A204.1 (cell line): Measurements from ENCODE around the gene EFCAB10.
"Not testable (repeated sequence)": the region's sequence is repeated elsewhere in the genome, so short reads cannot be mapped to it uniquely, and the experiment has no call there.

Experiments used
- FAIRE-seq: peaks from 2 replicates; lab custom pipeline; 2012; peaks lifted over from hg19 to GRCh38; lab: Jason Lieb, UNC

Gene EFCAB10, protein sequence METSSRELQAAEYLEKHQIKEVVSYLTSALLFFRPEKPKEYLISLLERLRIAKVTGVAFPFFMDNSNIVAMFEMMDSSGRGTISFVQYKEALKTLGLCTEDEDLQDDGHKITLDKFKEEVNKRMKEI

DNA sequence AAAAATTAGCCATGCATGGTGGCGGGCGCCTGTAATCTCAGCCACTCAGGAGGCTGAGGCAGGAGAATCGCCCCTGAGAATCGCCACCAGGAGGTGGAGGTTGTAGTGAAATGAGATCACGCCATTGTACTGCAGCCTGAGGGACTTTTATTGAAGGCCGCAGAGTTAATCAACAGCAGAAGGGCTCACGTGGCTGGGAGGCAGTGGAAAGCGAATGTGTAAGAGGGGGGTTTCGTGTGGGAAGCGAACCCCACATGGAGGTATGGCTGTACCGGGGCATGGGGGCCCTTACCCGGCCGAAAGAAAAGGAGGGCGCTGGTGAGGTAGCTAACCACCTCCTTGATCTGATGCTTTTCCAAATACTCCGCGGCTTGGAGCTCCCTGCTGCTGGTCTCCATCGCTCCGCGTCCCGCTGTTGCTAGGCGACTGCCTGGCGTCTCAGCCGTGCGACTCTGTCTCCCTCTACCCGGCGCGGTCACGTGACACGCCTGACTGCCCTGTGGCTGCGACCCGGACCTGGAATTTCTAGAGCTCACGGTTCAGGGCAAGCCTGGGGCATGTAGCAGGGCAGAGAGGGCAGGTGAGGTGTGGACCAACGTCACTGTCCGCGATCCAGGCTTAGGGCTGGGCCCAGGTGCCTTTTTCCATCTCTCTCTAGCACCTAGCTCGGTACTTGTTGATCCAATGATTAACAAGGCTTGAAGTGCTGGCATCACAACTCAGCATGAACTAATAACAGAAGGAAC is at the start of gene EFCAB10:
Gene EFCAB10, minus strand, starts transcription at position 428 of the 746 bp plus-strand sequence. Its CDS starts 30 bp downstream, at position 398.
- FAIRE-seq, result no peak

DNA sequence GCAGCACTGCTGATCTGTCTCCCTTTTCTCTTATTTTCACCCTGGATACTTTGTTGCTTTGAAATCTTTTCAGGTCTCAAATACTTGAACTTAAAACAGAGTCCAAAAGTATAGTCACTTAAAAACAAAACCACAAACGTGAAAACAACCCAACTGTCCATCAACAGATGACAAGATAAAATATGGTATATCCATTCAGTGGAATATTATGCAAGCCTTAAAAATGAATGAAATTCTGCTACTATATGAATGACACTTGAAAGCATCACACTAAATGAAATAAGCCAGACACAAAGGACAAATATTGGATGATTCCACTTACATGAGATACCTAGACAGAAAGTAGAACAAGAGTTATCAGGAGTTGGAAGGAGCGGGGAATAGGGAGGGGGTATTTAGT is 44.7 kb upstream of the EFCAB10 start:
- FAIRE-seq, result no peak

DNA sequence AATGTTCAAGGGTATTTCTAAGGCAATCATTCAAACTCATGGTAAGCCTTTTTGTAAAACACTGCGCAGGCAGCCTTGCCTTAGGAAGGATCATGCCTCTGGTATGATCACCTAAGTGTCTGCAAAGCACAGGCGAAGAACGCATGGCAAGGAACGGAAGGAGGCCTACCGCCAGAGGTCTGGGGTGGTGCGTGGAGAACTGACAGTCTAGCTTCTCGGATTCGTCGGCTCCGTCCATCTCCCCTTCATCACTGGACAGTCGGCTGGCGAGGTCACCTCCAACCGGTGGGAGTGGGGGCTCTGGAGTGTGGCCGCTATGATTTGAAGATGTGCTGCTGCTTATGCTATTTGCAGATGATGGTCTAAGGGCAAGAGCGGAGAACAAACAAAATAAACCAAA is 42.6 kb upstream of the EFCAB10 start:
- FAIRE-seq, result no peak

DNA sequence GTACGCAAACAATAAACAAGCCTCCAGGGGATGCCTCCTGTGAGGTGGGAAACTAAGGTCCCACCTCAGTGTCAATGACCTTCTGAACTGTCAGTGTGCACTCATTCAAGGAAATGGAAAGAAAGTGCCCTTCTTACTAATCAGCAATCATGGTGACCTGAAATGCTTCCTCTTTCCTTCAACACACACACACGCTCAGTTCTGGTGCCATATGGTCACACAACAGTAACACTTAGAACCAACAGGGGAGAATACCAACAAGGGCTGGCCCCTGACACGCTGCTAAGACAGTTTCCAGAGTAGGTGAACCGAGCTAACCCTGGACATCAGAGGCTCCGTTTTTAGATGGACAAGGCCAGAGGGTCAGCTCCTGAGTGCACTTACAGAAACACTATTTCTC is 42.1 kb upstream of the EFCAB10 start:
- FAIRE-seq, result no peak

DNA sequence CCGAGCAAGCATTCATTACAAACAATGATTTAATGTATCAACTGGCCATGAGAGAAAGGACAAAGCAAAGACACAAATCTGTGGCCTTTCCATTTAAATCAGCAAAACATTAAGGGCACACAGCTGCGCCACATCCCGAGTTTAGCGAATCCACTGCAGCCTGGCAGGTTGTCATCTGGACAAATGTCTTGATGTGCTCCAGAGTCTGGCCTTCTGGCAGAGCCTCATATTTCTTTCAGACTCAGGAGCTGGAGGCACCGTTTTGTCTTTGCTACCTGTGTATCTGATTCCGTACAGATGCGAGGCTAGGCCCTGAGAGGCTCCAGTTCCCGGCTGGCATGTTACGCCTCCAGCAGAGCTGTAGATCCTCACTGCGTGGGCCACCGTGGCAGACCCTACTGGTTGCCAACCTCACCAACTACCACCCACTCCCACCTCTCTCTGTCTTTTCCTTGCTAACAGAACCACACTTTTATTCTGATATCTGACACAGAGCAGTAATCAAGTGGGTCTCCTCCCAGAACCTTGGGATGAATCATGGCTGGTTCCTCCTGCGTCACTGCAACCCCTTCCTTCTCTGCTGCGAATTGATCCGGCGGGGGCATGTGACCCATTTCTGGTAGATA is 40.9 kb upstream of the EFCAB10 start:
- FAIRE-seq, result no peak

DNA sequence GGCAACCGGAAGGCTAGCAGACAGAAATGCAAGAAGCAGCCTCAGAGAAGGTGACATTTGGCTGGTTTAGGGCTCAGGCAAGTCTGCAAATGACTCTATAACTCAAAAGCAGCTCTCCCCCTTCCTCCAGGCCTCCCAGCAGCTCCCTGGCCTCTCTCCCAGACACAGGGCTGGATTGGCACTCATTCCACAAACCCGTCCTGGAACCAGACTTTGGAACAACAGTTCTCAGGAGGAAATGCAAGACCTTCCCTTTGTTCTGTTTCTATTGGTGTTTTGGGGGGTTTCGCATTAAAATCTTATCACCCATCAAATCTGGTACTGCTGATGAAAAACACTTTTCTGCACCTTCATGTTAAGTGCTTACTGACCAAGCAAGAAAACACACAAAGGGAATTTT is 40.3 kb upstream of the EFCAB10 start:
- FAIRE-seq, result no peak

DNA sequence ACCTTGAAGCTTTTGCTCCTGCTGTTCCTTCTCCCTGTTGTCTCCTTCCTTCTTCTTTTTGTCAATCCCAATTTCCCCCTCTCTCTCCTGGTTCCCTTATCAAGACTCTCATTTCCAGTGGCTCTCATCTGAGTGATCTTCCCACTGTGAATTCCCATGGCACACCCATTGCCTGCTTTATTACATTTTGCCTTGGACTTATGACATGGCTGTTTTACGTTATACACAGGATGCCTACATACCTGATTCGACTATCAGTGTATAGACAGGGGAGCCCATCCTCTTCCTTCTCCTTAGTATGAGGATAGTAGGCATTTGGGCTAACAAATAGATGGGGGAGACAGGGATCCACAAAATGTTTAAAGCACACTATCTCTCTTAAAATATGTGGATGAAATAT is 39.9 kb upstream of the EFCAB10 start:
- no peak for FAIRE-seq

DNA sequence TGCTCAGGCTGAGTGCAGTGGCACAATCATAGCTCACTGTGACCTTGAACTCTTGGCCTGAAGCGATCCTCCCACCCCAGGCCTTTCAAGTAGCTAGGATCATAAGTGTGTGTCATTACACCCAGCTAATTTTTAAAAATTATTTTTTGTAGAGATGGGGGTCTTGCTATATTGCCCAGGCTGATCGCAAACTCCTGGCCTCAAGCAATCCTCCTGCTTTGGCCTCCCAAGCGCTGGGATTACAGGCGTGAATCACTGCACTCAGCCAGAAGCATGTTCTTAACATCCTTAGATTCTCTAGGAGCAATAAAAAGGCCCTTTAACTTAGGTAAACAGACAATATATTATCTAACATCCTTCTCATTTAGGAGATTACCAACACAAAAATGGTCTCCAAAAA is 38.3 kb upstream of the EFCAB10 start:
- FAIRE-seq, result no peak

DNA sequence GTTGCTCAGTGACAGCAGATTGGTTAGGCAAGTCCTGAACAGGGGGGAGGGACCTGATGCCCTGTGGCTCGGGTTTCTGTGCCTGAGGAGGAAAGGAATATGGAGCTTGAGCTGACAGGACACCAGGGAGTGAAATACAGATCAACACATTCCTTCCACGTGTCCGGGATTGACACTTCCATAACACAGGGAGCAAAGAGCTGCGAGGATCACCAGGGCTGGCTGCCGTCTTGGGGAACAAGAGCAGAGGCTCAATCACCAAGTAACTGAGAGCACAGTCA is 36.7 kb upstream of the EFCAB10 start:
- FAIRE-seq, result no peak

DNA sequence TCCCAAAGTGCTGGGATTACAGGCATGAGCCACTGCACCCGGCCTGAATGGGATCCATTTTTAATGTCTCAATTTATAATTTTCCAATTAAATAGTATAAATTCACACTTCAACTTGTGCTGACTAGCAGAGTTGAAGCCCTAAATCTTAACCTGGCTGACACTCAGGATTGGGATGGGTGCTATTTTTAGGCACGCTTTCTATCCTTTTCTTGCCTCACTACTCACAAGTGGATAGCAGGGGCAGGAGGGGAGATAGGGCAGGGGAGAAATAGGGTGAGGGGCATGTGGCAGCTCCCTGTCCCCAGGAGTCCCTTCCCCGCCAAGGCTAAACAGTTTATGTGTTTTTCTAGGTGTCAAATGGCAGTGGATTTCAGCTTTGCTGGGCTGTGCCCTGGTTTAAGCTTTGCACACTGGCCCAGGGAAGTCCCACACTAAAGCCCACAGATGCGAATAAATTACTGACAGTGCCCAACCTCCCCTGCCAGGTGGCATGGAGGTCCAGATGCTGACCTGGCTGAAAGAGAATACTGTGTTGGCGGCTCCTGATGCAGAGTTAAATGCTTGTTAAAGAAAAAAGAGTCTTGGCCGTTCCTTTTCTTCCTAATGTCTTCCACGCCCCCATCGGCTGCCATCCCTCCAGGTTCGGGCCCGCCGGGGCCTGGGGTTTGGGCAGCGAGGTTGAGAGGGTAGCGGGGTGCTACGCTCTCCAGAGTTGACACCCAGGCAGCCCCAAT is 36.2 kb upstream of the EFCAB10 start:
- FAIRE-seq, result no peak

DNA sequence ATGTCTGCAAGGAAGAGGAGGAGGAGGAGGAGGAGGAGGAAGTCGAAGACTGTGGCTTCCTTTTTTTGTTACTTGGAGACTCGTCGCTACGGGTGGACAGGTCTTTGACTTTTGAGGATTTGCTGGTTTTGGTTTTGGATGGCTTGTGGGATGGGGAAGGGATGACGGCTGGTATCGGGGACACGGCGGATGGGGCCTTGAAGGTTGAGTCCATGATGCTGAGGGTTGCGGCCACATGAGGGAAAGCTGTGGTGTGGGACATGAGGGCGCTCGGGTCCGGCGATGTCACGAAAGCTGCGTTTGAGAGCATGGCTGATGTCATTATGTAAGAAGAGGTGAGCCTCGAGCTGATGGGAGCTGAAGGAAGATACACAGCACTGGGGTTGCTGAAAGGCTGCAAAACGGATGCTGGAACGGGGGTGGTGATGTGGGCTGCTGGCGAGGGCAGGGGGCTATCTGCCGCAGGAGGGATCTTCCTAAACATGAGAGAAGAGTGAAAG is 33.1 kb upstream of the EFCAB10 start:
- FAIRE-seq, result no peak

DNA sequence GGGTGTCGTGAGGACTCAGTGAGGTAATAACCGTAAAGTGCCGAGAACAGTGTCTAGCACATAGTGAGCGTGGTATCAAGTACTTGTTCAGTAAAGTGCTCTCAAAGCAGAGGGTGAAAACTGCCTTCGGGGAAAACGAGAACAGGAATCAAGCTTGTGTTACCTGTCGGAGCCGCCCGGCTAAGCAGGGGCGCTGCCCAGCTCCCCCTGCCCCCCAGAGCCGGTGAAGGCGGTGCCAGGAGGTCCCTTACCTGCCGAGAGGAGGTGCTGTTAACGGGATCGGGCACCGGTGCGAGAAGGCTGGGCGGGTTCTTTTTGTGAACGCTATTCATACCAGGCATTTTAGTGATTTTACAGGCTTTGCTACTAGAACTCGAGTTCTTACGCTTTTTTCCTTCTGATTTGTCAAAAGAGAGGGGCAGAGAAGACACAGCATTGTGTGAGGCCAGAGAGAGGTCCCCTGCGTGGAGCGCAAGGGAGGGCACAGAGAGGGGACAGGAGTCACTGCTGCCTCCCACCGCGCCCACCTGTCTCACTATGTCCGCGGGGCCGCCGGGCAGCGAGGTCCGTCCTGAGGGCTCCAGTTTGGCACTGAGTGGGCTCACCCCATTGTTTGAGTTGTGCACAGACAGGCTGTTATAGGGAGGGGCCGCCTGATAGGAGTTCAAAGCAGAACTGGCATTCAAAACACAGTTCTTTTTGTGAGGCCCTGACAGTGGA is 32.5 kb upstream of the EFCAB10 start:
- FAIRE-seq, result no peak

DNA sequence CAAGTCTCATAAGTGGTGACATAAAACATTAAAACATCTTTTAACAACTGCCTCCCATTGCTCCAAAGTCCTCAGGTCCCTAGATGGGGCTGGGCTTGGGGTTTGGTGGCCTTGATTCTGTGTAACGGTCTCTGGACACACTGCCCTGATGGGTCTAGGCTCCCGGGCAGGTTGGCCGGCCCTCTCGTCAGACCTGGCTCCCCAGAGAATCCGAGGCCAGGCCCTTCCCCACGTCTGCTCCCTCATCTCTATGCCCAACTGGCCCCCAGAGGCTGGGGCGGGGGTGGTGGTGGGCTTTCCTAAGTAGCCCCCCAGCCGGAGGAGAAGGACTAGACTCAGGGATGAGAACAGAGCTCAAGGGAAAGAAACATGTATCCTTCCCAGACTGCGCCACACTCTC is 31.5 kb upstream of the EFCAB10 start:
- no peak for FAIRE-seq

DNA sequence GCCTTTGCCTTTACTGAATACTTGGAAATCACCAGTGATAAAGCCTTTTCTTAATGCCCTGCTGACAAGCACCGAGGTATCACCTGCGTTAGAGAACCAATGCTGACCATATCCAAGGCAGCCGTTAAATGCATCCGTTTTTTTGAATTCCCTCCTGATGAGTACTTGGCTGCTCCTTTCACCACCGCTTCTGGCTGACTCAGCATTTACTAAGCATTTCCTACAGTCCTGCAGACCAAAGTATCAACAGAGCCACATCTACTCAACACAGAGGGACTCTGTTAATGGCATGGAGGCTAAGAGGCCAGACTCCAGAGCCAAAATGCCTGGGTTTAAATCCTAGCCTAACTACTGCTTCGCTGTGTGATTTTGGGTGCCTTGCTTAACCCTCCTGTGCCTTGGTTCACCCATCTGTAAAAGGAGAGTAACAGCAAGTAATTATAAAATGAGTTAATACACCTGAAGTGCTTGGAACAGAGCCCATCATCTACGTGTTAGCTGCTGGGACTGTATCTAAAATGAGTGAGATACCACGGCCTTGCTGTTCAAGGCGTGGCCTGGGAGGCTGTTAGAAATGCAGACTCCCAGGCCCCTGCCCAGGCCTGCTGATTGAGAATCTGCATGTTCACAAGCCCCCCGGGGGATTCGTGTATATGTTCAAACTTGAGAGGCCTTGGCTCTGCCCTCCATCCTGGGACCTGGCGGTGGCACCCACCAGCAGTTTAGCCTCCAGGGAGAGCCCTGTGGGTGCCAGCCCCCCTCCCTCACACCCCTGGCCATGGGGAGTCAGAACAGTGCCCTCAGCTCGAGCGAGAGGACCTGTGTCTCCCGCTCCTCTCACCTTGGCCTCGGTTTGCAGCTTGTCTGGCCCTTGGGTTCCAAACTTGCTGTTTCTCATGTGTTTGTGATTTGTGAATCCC is 30.8 kb upstream of the EFCAB10 start:
- FAIRE-seq, result no peak

DNA sequence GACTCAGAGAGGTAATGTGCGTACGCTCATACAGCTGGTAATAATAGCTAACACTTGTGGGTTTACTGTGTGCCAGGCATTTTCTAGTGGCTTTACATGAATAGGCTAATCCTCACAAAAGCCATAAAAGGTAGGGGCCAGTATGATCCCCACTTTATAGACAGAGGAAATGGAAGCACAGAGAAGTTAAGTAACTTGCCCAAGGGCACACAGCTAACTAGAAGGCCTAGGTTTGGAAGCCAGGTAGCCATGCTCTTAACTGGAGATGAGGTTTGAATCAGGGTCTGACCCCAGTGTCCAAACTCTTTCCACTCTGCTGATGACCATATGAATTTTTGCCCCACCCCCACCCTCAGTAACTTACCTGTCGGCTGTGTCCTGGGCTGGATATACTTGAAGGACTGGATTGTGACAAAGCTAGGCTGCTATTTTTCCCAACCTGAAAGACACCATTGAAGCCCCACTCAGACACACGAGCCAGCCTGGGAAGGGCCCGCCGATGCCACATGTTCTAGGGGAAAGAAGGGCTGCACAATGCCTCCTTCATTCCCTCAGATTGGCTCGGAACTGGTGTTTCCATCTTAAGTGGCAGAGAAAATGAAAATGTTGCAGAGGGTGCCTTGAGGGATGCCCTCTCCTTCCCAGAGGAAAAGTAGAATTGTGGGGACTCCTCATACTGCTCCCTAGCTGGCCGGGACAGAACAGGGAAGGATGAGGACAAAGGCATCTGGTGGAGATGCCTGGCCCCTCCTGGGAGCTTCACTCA is 29.1 kb upstream of the EFCAB10 start:
- FAIRE-seq, result no peak

DNA sequence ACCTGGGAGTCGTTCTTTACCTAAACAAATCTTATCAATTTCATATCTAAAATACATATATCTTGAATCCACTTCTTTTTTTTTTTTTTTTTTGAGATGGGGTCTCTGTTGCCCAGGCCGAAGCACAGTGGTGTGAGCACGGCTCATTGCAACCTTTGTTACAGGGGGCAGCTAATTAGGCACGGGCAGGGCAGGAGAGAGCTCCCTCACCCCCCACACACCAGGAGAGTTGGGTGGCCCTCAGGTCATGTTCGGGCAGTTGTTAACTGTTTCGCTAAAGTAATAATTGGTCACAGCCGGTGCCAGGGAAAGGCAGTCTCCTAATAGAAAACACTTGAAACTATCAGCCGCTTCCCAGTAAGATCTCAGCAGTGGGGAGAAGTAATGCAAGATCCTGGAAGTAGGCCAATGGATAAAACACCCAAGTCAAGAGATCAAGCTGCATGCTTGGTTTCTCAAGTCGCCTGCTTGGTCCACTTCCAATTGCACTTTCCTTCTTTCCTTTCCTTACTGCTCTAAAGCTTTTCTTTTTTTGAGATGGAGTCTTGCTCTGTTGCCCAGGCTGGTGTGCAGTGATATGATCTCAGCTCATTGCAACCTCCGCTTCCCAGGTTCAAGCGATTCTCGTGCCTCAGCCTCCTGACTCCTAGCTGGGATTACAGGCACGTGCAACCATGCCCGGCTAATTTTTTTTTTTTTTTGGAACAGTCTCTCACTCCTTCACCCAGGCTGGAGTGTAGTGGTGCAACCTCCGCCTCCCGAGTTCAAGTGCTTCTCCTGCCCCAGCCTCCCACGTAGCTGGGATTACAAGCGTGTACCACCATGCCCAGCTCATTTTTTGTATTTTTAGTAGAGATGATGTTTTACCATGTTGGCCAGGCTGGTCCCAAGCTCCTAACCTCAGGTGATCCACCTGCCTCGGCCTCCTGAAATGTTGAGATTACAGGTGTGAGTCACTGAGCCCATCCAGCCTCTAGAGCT is 21.3 kb upstream of the EFCAB10 start:
- FAIRE-seq, result no peak

DNA sequence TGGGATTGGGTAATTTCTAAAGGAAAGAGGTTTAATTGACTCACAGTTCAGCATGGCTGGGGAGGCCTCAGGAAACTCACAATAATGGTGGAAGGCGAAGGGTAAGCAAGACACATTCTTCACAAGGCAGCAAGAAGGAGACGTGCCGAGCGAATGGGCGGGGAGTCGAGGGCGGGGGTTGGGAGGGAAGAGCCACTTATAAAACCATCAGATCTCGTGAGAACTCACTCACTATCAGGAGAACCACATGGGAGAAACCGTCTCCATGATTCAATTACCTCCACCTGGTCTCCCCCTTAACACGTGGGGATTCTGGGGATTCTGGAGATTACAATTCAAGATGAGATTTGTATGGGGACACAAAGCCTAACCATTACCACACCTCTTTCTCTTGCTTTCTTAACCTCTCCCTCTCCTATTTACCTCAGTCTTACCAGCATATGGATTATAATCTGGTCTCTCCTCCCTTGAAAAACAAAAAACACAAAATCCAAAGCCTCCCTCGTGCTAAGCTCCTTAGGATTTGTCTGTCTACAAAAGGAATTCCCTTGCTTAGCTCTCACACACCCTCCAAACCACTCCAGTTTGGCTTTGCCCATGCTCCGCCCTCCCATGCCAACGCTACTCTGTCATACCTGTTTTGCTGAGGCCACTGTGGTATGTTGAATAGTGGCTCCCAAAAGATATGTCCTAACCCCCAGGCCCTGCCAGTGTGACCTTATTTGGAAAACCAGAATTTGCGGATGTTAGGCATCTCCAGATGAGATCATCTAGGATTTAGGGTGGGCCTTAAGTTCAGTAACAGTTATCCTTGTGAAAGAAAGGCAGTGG is 19.6 kb upstream of the EFCAB10 start:
- no peak for FAIRE-seq

DNA sequence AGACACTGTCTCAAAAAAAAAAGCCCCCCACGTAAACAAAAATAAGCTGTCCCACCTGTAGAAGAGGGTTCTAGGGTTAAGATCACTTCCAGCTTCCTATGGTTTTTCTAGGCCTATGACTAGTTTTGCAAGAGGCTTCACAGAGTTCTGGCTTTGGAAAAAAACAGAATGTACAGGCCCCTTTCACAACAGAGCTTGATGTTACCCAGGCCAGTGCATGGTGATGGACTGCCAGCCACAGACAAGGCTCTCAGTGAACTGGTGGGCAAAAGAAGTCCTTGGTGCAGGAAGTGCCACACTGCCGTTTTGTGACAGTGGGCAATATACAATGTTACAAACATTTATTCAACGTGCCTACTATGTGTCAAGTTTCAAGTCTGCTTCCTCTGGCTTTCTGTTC is 18.3 kb upstream of the EFCAB10 start:
- FAIRE-seq, result no peak

DNA sequence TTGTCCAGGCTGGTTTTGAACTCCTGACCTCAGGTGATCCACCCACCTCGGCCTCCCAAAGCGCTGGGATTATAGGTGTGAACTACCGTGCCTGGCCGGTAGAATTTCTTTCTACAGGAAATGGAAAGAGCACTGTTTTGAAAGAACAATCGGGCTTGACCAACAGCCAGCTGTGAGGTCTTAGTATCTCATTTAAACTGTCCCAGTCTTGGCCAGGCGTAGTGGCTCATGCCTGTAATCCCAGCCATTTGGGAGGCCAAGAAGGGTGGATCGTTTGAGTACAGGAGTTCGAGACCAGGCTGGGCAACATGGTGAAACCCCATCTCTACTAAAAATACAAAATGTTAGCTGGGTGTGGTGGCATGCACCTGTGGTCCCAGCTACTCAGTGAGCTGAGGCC is 17.8 kb upstream of the EFCAB10 start:
- not testable (repeated sequence) for FAIRE-seq
